HG03280 (cell line): ENCODE measurements around the gene ACTR6.

Experiments used
- ATAC-seq: cut with Tn5 transposase; IDR thresholded peaks from one replicate; pipeline ENCODE4 v1.9.1; 2021; ENCODE audit warnings: mild to moderate bottlenecking, moderate library complexity; ENCODE audit not compliant: unreplicated experiment

Gene ACTR6

DNA sequence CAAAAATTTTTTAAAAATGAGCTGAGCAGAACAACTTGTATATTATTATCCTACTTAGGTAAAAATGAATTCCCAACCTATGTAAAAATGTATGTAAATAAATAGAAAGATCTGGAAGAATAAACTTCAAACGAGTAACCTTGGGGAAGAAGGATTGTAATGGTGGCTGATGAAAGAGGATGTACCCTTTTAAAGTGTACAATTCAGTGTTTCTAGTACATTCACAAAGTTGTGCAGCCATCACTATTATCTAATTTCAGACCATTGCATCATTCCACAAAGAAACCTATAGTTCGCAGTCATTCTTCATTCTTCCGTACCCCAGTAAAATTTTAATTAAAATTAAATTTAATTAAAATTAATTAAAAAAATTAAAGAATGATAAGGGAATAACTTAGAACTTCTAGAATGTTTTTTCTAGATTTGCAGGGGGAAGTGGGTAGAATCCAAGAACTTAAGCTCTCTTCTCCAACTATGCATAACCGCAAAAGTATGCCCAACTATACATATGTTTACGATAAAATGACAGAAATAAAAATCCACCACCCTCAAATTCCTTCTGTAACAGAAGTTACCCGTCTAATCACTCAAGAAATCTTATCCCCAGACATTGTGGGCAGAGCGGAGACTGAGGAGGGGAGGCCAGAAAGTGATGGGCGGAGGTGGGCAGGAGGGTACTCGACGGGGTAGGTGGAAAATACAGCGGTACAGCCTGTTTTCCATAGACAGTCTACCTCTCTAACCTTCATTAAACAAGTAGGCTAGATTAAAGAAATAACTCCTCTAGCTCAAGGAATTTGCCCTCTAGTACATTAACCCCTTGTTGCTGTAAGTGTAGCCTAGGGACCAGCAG is 65.3 kb downstream of the ACTR6 start:
- peak; percentile 10 for ATAC-seq

GRCh38 chr12:100266585-100266834 is 65.9 kb downstream of the ACTR6 start:
- peak; percentile 81 for ATAC-seq

DNA sequence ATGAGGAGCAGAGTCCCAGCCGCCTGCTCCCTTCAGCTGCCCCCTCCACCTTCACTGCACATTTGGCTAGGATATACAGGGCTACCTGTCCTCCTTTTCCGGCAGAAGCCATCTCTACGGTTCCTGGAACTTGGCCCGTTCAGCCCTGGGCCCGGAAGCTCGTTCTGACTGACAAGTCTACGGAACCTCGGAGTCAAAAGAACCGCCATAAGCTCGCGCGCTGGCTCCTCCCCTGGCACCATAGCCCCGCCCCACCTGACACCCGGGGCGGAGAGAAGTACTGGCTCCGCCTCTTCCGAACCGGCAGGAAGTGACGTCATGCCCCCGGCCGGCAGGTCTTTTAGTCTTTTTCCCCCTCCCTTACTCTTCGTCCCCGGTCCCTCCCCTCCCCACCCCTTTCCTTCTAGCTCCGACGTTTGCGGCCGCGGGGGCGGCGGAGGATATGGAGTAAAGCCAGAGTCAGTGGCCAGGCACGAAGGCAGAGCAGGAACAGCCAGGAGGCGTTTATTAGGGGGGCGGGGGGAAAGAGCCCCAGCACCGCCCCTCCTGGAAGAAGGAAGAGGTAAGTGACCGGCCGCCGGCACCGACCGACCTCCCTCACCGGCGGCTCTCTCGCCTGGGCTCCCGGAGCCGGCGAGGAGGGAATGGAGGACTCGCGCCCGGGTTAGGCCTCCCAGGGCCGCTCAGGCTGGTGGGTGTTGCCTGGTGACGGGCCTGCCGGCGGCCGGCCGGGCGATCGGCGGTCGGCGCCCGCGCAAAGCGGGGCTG is 66.4 kb downstream of the ACTR6 start, which contains the start of the genes DEPDC4 and SCYL2:
Gene DEPDC4 (minus strand): TSS at position 245 of the 768 bp plus-strand sequence. CDS start 3 bp downstream, at position 242.
Gene SCYL2 (plus strand): TSS at position 343 of the 768 bp plus-strand sequence. CDS start 15,794 bp downstream, outside the sequence.
- ATAC-seq = peak; percentile 91

DNA sequence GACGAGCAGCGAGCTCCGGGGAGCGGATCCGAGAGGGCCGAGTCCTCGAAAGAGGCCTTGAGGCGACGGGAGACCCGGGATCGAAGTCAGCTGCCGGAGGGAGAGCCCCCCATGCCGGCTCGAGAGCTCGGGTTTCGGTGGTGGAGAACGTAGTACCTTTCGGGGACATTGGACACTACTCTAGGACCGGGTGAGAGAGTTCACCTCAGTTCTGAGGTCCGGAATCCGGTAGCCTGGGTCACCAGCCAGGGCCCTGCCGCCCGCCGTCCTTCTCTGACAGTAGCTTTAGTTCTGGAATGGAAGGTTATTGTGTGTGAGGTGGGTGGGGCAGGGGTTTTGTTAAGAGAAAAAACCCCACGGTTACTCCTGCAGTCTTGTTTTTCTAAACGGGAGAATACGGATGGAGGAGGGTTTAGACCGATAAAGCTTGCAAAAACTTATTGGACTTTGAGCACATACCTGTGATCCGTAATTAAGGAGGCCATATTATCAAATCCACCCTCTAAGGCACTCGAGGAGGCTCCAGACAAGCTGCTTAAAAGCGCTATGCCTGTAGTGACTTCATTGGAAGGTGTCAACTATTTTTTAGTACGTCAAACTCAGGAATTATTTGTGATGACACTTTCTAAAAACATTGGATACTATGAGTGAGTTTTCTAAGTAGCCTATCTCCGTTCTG is 67.1 kb downstream of the ACTR6 start:
- peak; percentile 13 for ATAC-seq

GRCh38 chr12:100268835-100269564 is 68.4 kb downstream of the ACTR6 start:
- no peak for ATAC-seq

- no peak for ATAC-seq
These were observed 73.2 kb downstream of the ACTR6 start for GRCh38 chr12:100273782-100274181.
